Umbilical cord (tissue), 2 donors: Measurements from ENCODE around the gene FCGR3B. TPM values are rescaled to one million over a fixed set of nuclear protein-coding genes. Genes with fewer than 3 reads are reported as not detected.
"Not testable (repeated sequence)": the region's sequence is repeated elsewhere in the genome, so short reads cannot be mapped to it uniquely, and the experiment has no call there.

Experiments used
- DNase-seq: peaks from one replicate; pipeline ENCODE4 v3.0.0-alpha.2; 2015; ENCODE audit warnings: low spot score
- total RNA-seq: library from RNA; depleted of rRNA; stranded (reverse); fragments of >200 nt; gene quantifications from one replicate; pipeline ENCODE4 v1.2.3, GENCODE V29; 2014; ENCODE audit warnings: low replicate concordance; ENCODE audit not compliant: insufficient read depth

The FCGR3B gene
- total RNA-seq, 1 donor from 2014 or later: 5.5 TPM

- peak; percentile 79 for DNase-seq
Measured at GRCh38 chr1:161605762-161606540, 25.0 kb downstream of the FCGR3B start.

- not testable (repeated sequence) for DNase-seq
Measured at GRCh38 chr1:161605024-161605423, 26.0 kb downstream of the FCGR3B start.

- DNase-seq: not testable (repeated sequence)
Measured at GRCh38 chr1:161597077-161597476, 33.9 kb downstream of the FCGR3B start.

GRCh38 chr1:161595583-161595982, 35.4 kb downstream of the FCGR3B start:
- DNase-seq: not testable (repeated sequence)

- DNase-seq: peak; percentile 9
Measured at GRCh38 chr1:161595173-161595572, 35.8 kb downstream of the FCGR3B start.

GRCh38 chr1:161594269-161594984, 36.5 kb downstream of the FCGR3B start:
- DNase-seq: peak; percentile 36

GRCh38 chr1:161593092-161593755, 37.8 kb downstream of the FCGR3B start:
- not testable (repeated sequence) for DNase-seq

- not testable (repeated sequence) for DNase-seq
Measured at GRCh38 chr1:161592586-161592985, 38.4 kb downstream of the FCGR3B start.

GRCh38 chr1:161589920-161590319, 41.1 kb downstream of the FCGR3B start:
- DNase-seq: not testable (repeated sequence)

GRCh38 chr1:161589365-161589764, 41.6 kb downstream of the FCGR3B start:
- DNase-seq: not testable (repeated sequence)

- DNase-seq: not testable (repeated sequence)
Measured at GRCh38 chr1:161588596-161588995, 42.4 kb downstream of the FCGR3B start.

GRCh38 chr1:161582882-161583281, 48.1 kb downstream of the FCGR3B start:
- DNase-seq: not testable (repeated sequence)

GRCh38 chr1:161580879-161581537, 50.0 kb downstream of the FCGR3B start:
- not testable (repeated sequence) for DNase-seq

GRCh38 chr1:161579856-161580507, 51.0 kb downstream of the FCGR3B start:
- DNase-seq: not testable (repeated sequence)

- DNase-seq: not testable (repeated sequence)
Measured at GRCh38 chr1:161576676-161577075, 54.3 kb downstream of the FCGR3B start.

Other genes starting within 250 kb of the FCGR3B start
- 48.2 TPM for gene FCGR2A, start 125.7 kb downstream of the FCGR3B start, total RNA-seq
- gene HSPA6, start 106.6 kb downstream of the FCGR3B start, total RNA-seq: 4.3 TPM
- 26.2 TPM for gene FCGR3A, start 81.4 kb downstream of the FCGR3B start, total RNA-seq
- 16.9 TPM for gene FCGR2B, start 32.0 kb upstream of the FCGR3B start, total RNA-seq
- gene FCRLA, start 76.1 kb upstream of the FCGR3B start, total RNA-seq: 20.0 TPM
- gene FCRLB, start 90.4 kb upstream of the FCGR3B start, total RNA-seq: not detected
- 81.6 TPM for gene DUSP12, start 118.6 kb upstream of the FCGR3B start, total RNA-seq
- 21.7 TPM for gene ATF6, start 135.1 kb upstream of the FCGR3B start, total RNA-seq